ENCODE measurements around the gene RUNX2. TPM values are rescaled to one million over a fixed set of nuclear protein-coding genes. Genes with fewer than 3 reads are reported as not detected.

RUNX2 gene
- polyA plus RNA-seq, 1 donor from 2014 or later = not detected

- no peak overlapping the region for H2AFZ ChIP-seq (ENCODE audit: low read depth, low read length)
- no peaks in the 10 kb centered on the region for H3K9me2 ChIP-seq (ENCODE audit: insufficient read depth, low read length)
- H3K4me3 ChIP-seq (ENCODE audit: low read length) = no peak overlapping the region
- no peak overlapping the region for H3K4me2 ChIP-seq (ENCODE audit: low read length)
- no peak overlapping the region for H3K9ac ChIP-seq (ENCODE audit: low read length)
- H4K20me1 ChIP-seq (ENCODE audit: insufficient read depth) = no peaks in the 10 kb centered on the region
- H3F3A ChIP-seq (ENCODE audit: insufficient read depth, low read length, poor library complexity, severe bottlenecking) = no peaks in the 10 kb centered on the region
- no peaks in the 10 kb centered on the region for H3K79me2 ChIP-seq (replicated peaks; ENCODE audit: insufficient read depth, low read length)
- no peaks in the 10 kb centered on the region for H3K9me3 ChIP-seq (ENCODE audit: low read length)
- no peaks in the 10 kb centered on the region for H3K36me3 ChIP-seq (ENCODE audit: insufficient read depth, low read length)
- H3K27me3 ChIP-seq (ENCODE audit: insufficient read depth, low read depth, low read length) = no peaks in the 10 kb centered on the region
- H3K27ac ChIP-seq (ENCODE audit: low read length) = no peak overlapping the region
- TF ChIP-seq TAF1 (IDR thresholded peaks at IDR 0.05; ENCODE audit: low read depth) (no peak), MXI1 (conservative IDR thresholded peaks at IDR 0.05; ENCODE audit: poor library complexity, severe bottlenecking) (no peak), SMC3 (conservative IDR thresholded peaks at IDR 0.05; ENCODE audit: poor library complexity) (no peak), EP300 (conservative IDR thresholded peaks at IDR 0.05; ENCODE audit: poor library complexity, severe bottlenecking) (no peak), EZH2 (IDR thresholded peaks at IDR 0.05; ENCODE audit: borderline replicate concordance, insufficient read depth, low read length, poor library complexity, severe bottlenecking) (no peak), RAD21 (conservative IDR thresholded peaks at IDR 0.05) (no peak), POLR2AphosphoS5 (IDR thresholded peaks at IDR 0.05) (no peak)
- TF ChIP-seq, protein P1, sequence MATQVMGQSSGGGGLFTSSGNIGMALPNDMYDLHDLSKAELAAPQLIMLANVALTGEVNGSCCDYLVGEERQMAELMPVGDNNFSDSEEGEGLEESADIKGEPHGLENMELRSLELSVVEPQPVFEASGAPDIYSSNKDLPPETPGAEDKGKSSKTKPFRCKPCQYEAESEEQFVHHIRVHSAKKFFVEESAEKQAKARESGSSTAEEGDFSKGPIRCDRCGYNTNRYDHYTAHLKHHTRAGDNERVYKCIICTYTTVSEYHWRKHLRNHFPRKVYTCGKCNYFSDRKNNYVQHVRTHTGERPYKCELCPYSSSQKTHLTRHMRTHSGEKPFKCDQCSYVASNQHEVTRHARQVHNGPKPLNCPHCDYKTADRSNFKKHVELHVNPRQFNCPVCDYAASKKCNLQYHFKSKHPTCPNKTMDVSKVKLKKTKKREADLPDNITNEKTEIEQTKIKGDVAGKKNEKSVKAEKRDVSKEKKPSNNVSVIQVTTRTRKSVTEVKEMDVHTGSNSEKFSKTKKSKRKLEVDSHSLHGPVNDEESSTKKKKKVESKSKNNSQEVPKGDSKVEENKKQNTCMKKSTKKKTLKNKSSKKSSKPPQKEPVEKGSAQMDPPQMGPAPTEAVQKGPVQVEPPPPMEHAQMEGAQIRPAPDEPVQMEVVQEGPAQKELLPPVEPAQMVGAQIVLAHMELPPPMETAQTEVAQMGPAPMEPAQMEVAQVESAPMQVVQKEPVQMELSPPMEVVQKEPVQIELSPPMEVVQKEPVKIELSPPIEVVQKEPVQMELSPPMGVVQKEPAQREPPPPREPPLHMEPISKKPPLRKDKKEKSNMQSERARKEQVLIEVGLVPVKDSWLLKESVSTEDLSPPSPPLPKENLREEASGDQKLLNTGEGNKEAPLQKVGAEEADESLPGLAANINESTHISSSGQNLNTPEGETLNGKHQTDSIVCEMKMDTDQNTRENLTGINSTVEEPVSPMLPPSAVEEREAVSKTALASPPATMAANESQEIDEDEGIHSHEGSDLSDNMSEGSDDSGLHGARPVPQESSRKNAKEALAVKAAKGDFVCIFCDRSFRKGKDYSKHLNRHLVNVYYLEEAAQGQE (IDR thresholded peaks at IDR 0.05; ENCODE audit: borderline replicate concordance) = no peak
- TF ChIP-seq, protein P2, sequence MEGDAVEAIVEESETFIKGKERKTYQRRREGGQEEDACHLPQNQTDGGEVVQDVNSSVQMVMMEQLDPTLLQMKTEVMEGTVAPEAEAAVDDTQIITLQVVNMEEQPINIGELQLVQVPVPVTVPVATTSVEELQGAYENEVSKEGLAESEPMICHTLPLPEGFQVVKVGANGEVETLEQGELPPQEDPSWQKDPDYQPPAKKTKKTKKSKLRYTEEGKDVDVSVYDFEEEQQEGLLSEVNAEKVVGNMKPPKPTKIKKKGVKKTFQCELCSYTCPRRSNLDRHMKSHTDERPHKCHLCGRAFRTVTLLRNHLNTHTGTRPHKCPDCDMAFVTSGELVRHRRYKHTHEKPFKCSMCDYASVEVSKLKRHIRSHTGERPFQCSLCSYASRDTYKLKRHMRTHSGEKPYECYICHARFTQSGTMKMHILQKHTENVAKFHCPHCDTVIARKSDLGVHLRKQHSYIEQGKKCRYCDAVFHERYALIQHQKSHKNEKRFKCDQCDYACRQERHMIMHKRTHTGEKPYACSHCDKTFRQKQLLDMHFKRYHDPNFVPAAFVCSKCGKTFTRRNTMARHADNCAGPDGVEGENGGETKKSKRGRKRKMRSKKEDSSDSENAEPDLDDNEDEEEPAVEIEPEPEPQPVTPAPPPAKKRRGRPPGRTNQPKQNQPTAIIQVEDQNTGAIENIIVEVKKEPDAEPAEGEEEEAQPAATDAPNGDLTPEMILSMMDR (IDR thresholded peaks at IDR 0.05; ENCODE audit: poor library complexity, severe bottlenecking) = no peak
Measured at GRCh38 chr6:45684476-45684875, 356.3 kb downstream of the RUNX2 start.

GRCh38 chr6:45685076-45685475 lies 356.9 kb downstream of the RUNX2 start:
- H3K9me2 ChIP-seq (ENCODE audit: insufficient read depth, low read length) = no peaks in the 10 kb centered on the region
- H3K9me3 ChIP-seq (ENCODE audit: low read length) = no peaks in the 10 kb centered on the region
- no peak overlapping the region for H2AFZ ChIP-seq (ENCODE audit: low read depth, low read length)
- TF ChIP-seq, protein P1 (IDR thresholded peaks at IDR 0.05; ENCODE audit: borderline replicate concordance) = no peak
- TF ChIP-seq MXI1 (conservative IDR thresholded peaks at IDR 0.05; ENCODE audit: poor library complexity, severe bottlenecking) (no peak), POLR2AphosphoS5 (IDR thresholded peaks at IDR 0.05) (no peak), SMC3 (conservative IDR thresholded peaks at IDR 0.05; ENCODE audit: poor library complexity) (no peak), RAD21 (conservative IDR thresholded peaks at IDR 0.05) (no peak), EZH2 (IDR thresholded peaks at IDR 0.05; ENCODE audit: borderline replicate concordance, insufficient read depth, low read length, poor library complexity, severe bottlenecking) (no peak), TAF1 (IDR thresholded peaks at IDR 0.05; ENCODE audit: low read depth) (no peak), EP300 (conservative IDR thresholded peaks at IDR 0.05; ENCODE audit: poor library complexity, severe bottlenecking) (no peak)
- TF ChIP-seq, protein P2 (IDR thresholded peaks at IDR 0.05; ENCODE audit: poor library complexity, severe bottlenecking) = no peak
- H3K4me3 ChIP-seq (ENCODE audit: low read length) = no peak overlapping the region
- no peaks in the 10 kb centered on the region for H4K20me1 ChIP-seq (ENCODE audit: insufficient read depth)
- H3K4me2 ChIP-seq (ENCODE audit: low read length) = no peak overlapping the region
- H3K27me3 ChIP-seq (ENCODE audit: insufficient read depth, low read depth, low read length) = no peaks in the 10 kb centered on the region
- no peak overlapping the region for H3K27ac ChIP-seq (ENCODE audit: low read length)
- H3F3A ChIP-seq (ENCODE audit: insufficient read depth, low read length, poor library complexity, severe bottlenecking) = no peaks in the 10 kb centered on the region
- no peaks in the 10 kb centered on the region for H3K36me3 ChIP-seq (ENCODE audit: insufficient read depth, low read length)
- no peaks in the 10 kb centered on the region for H3K79me2 ChIP-seq (replicated peaks; ENCODE audit: insufficient read depth, low read length)
- no peak overlapping the region for H3K9ac ChIP-seq (ENCODE audit: low read length)
